Activated T-cell treated with anti-CD3 and anti-CD28 coated beads, Interleukin-2, amount 50 U/mL, for 24 hours (primary cell): Measurements from ENCODE around the gene RRN3.
"Not testable (repeated sequence)": the region's sequence is repeated elsewhere in the genome, so short reads cannot be mapped to it uniquely, and the experiment has no call there.

Source experiments
- DNase-seq: peaks from one replicate; pipeline ENCODE4 v3.0.0-alpha.2; 2020
- H3K27ac Mint-ChIP-seq: 2 replicates; pipeline ENCODE4 v1.8.0; 2020; ENCODE audit warnings: mild to moderate bottlenecking, mixed read lengths
- H3K27me3 Mint-ChIP-seq: 2 replicates; pipeline ENCODE4 v1.8.0; 2020; ENCODE audit warnings: mixed read lengths
- H3K36me3 Mint-ChIP-seq: 2 replicates; pipeline ENCODE4 v1.8.0; 2020; ENCODE audit warnings: low read depth, mixed read lengths
- H3K4me1 Mint-ChIP-seq: 2 replicates; pipeline ENCODE4 v1.8.0; 2020; ENCODE audit warnings: low read depth, mixed read lengths
- H3K4me3 Mint-ChIP-seq: 2 replicates; pipeline ENCODE4 v1.8.0; 2020; ENCODE audit warnings: mild to moderate bottlenecking, moderate library complexity, mixed read lengths
- H3K9me3 Mint-ChIP-seq: 2 replicates; pipeline ENCODE4 v1.8.0; 2020; ENCODE audit warnings: mixed read lengths

Gene RRN3

DNA sequence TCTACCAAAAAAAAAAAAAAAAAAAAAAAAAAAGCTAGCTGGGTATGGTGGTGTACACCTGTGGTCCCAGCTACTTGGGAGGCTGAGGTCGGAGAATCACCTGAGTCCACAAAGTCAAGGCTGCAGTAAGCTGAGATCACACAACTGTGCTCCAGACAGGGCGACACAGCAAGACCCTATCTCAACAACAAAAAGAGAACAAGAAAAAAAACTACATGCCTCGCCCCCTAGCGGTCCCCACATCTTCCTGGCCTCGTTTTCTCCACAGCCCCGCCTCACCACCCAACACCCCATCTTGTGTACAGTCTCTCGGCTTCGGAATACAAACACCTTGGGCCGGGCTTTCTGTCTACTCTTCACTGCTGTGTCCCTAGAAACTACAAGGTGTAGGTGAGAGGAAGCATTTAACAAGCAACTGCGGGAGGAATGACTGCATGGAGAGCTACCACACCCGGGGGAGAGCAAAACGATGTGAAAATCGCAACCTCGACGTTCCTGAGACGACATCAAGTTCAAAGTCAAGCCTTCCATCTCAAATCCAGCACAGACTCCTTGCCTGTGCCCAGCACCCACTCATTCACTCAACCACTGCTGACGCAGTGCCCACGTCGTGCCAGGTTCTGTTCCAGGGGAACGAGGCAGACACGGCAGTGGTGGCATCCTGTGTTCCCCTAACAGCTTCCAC lies 47.2 kb downstream of the RRN3 start:
- Mint-ChIP-seq H3K4me1 (peaks cover 8% of the 10 kb centered on the region), H3K36me3 (peaks cover 37% of the 10 kb centered on the region), H3K9me3 (no peaks in the 10 kb centered on the region), H3K27ac (peak overlapping the region; percentile 11), H3K27me3 (no peaks in the 10 kb centered on the region), H3K4me3 (no peak overlapping the region)
- no peak for DNase-seq

DNA sequence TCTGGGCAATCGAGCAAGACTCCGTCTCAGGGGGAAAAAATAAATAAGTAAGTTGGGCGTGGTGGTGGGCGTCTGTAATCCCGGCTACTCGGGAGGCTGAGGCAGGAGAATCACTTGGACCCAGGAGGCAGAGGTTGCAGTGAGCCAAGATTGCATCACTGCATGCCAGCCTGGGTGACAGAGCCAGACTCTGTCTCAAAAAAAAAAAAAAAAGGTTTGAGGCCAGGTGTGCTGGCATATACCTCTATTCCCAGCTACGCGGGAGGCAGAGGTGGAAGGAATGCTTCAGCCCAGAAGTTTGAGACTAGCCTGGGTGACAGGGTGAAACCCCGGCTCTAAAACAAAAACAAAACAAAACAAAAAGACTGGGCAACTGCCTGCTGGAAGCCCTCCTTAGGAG lies 48.8 kb downstream of the RRN3 start:
- H3K27ac Mint-ChIP-seq, H3K27me3 Mint-ChIP-seq, H3K4me1 Mint-ChIP-seq, H3K4me3 Mint-ChIP-seq, DNase-seq, H3K9me3 Mint-ChIP-seq: not testable (repeated sequence)
- H3K36me3 Mint-ChIP-seq: peaks cover 53% of the 10 kb centered on the region

DNA sequence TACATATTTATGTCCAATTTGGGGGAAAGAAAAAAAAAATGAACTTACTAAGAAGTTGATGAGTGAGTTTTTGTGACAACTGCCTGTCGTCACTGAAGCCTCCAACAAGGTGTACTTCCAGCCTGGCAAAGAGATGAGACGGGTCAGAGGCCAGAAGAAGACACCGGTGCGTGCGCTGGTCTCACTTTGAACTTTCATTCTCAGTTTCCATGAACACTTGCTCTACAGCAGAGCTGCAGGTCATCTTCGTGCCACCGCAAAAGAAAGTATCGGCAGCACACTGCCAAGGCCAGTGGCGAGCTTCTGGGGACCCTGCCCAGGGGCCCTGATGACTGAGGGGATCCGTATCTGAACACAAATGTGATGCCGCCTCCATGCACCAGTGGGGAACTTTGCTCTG lies 49.8 kb downstream of the RRN3 start:
- Mint-ChIP-seq H3K4me1 (no peaks in the 10 kb centered on the region), H3K27me3 (no peaks in the 10 kb centered on the region), H3K27ac (no peak overlapping the region), H3K4me3 (no peak overlapping the region), H3K36me3 (peaks cover 63% of the 10 kb centered on the region), H3K9me3 (no peaks in the 10 kb centered on the region)
- DNase-seq: no peak

DNA sequence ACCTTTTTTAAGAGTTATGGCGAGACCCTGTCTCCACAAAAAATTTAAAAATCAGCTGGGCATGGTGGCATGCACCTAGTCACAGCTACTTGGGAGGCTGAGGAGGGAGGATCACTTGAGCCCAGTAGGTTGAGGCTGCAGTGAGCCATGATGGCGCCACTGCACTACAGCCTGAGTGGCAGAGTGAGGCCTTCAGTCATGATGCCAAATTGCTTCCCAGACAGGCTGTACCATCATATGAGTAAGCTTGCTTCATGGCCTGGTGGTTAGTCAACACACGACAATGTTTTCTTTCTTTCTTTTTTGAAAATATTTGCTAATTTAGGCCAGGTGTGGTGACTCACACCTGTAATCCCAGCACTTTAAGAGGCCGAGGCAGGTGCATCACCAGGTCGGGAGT lies 50.7 kb downstream of the RRN3 start:
- H3K4me3 Mint-ChIP-seq: no peak overlapping the region
- no peaks in the 10 kb centered on the region for H3K9me3 Mint-ChIP-seq
- DNase-seq: no peak
- H3K27ac Mint-ChIP-seq: peak overlapping the region; percentile 26
- H3K36me3 Mint-ChIP-seq: peaks cover 72% of the 10 kb centered on the region
- no peaks in the 10 kb centered on the region for H3K27me3 Mint-ChIP-seq
- H3K4me1 Mint-ChIP-seq: no peaks in the 10 kb centered on the region

DNA sequence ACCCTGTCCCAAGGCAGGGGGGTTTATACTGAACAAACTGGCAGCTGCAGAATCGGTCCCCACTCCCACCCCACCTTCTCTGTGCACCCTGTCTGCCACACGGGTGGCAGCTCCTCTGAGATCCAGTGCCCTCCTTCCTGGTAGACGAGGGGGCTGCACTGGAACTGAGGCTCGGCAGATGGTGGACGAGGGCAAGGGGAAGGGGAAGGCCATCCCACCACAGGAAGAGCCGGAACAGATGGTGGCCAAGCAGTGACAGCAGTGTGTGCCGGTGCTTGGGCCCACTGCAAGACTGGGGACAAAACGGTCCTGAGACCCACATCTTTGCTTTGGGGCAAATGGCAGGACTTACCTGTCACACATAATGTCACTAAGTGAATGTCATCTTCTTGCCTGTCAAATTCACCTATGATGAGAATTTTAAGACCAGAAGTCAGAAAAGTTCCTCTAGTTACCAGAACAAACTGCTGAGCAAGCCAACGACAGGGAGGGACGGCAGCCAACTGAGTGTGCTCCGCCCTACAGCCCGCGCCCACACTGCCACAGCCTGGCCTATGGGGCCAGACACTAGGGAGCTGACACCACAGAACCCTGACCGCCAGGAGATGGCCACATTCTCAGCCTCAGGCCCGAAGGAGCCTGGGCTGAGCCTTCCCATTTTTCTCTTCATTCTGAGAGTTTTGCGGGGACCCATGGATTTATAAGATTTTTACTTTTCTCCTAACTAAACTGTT lies 52.6 kb downstream of the RRN3 start:
- no peaks in the 10 kb centered on the region for H3K27me3 Mint-ChIP-seq
- no peaks in the 10 kb centered on the region for H3K9me3 Mint-ChIP-seq
- H3K4me3 Mint-ChIP-seq: no peak overlapping the region
- H3K36me3 Mint-ChIP-seq: peaks cover 83% of the 10 kb centered on the region
- H3K27ac Mint-ChIP-seq: peak overlapping the region; percentile 66
- no peaks in the 10 kb centered on the region for H3K4me1 Mint-ChIP-seq
- DNase-seq: no peak

DNA sequence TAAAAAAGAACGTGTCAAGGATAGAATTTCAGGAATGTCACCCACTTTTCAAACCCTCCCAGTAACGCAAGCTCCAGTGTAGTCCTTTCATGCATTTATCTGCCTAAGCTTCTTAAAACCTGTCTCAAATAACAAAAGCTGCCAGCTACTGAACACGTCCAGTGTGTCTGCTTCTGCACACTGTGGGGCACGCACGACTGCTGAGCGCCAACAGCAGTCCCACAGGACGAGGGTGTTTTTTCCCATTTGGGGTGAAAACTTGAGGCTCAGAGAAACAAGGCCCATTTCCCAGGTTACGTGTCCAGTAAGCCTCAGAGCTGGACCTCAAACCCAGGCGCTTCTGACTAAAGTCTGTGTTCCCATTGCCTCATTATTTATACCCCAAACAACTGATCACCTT lies 55.4 kb downstream of the RRN3 start:
- H3K27ac Mint-ChIP-seq: peak overlapping the region; percentile 65
- H3K36me3 Mint-ChIP-seq: peaks cover 93% of the 10 kb centered on the region
- no peaks in the 10 kb centered on the region for H3K4me1 Mint-ChIP-seq
- no peak overlapping the region for H3K4me3 Mint-ChIP-seq
- no peaks in the 10 kb centered on the region for H3K27me3 Mint-ChIP-seq
- DNase-seq: no peak
- H3K9me3 Mint-ChIP-seq: no peaks in the 10 kb centered on the region

DNA sequence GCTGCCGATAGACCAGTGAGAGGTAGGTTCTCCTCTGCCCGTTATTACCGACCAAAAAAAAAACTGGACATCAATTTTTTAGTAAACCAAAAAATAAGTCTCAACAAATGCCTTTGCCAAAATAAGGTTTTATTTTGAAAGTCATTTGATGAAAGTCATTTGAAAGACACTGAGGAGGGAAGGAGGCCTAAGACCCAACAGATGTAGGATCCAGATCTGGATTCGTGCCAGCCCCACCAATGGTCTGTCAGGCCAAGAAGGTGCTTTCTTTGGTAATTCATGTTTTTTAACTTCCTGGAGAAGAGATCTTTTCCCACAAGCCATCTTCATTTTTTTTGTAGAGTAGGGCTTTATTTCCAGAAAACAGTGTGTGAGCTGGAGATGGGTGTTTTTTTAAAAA lies 56.3 kb downstream of the RRN3 start:
- peaks cover 97% of the 10 kb centered on the region for H3K36me3 Mint-ChIP-seq
- no peaks in the 10 kb centered on the region for H3K27me3 Mint-ChIP-seq
- H3K27ac Mint-ChIP-seq: peak overlapping the region; percentile 44
- DNase-seq: no peak
- no peaks in the 10 kb centered on the region for H3K9me3 Mint-ChIP-seq
- no peaks in the 10 kb centered on the region for H3K4me1 Mint-ChIP-seq
- no peak overlapping the region for H3K4me3 Mint-ChIP-seq

DNA sequence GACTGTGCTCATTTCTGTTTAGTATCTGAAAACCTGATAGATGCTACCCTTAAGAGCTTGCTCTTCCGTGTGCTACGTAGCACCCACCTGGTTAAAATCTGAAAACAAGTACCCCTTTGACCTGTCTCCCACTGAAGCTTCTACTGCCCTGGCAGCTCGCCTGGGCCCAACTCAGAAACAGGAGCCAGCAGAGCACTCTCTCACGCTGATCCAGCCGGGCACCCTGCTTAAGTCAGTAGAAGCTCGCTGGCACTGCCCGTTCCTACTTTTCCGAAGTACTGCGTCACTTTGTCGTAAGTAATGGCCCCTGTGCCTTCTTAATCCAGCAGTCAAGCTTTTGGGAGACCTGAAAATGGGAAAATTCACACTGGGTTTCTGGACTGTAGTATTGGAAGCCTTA lies 57.1 kb downstream of the RRN3 start:
- H3K4me1 Mint-ChIP-seq: peaks cover 4% of the 10 kb centered on the region
- no peaks in the 10 kb centered on the region for H3K9me3 Mint-ChIP-seq
- no peak overlapping the region for H3K27ac Mint-ChIP-seq
- H3K36me3 Mint-ChIP-seq: peaks cover 99% of the 10 kb centered on the region
- no peaks in the 10 kb centered on the region for H3K27me3 Mint-ChIP-seq
- H3K4me3 Mint-ChIP-seq: no peak overlapping the region
- DNase-seq: no peak

DNA sequence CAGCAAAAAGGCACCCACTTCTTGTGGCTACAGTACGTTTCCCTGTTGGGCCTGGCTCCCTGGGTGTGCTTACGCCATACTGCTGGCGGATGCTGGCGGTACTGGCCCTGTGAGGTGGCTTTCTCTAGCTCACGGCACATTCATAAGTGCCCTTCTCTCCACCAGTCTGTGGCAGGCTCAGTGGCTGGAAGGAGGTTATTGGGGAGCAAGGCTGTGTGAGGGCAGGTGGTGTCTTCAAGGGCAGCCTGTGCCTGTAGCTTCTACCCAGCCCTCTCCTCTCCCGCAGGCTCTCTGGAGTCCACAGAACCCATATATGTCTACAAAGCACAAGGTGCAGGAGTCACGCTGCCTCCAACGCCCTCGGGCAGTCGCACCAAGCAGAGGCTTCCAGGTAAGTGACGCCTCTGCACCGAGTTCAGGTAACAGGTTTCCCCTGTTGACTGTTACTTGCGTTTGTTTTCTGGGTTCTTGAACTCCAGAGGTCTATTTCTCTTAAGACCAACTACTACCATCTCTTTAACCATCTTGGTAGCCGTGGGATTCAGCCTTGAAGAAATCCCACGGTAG lies 58.8 kb downstream of the RRN3 start:
- no peaks in the 10 kb centered on the region for H3K9me3 Mint-ChIP-seq
- H3K4me3 Mint-ChIP-seq: no peak overlapping the region
- peaks cover 96% of the 10 kb centered on the region for H3K36me3 Mint-ChIP-seq
- no peaks in the 10 kb centered on the region for H3K27me3 Mint-ChIP-seq
- peaks cover 15% of the 10 kb centered on the region for H3K4me1 Mint-ChIP-seq
- H3K27ac Mint-ChIP-seq: no peak overlapping the region
- DNase-seq: peak; percentile 16

DNA sequence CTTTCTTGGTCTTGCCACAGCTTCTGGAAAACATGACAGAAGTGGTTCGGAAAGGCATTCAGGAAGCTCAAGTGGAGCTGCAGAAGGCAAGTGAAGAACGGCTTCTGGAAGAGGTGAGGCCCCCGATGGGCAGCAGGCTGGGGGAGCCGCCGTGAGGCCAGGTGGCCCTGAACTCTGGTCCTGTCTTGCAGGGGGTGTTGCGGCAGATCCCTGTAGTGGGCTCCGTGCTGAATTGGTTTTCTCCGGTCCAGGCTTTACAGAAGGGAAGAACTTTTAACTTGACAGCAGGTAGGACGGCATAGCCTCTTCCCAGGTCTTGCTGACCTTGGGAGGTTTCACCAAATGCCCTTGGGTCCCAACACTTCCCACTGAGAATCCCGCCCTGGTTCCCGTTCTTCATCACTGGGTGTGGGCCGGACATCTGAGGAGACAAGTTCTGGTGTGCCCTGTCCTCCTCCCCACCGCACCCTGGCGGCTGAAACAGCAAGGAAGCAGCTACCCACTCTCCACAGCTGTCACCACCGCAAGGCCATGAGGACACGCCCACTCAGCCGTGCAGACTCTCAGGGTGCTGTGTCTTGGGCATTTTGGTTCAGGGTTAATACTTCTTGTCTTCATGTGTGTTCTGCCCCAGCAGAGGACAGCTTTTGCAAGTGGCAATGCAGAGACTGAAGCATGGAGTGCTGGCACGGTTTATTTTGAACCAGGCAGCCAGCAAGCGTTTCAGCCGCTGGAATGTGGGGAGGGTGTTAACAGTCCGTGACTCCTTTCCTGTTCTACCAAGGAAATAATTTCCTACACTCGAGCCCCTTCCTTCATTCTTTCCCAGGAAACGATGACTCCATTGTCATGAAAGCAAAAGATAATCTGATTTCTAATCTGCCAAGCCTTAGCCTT lies 59.6 kb downstream of the RRN3 start:
- no peaks in the 10 kb centered on the region for H3K9me3 Mint-ChIP-seq
- peaks cover 92% of the 10 kb centered on the region for H3K36me3 Mint-ChIP-seq
- DNase-seq: peak; percentile 21
- peak overlapping the region; percentile 26 for H3K27ac Mint-ChIP-seq
- no peaks in the 10 kb centered on the region for H3K27me3 Mint-ChIP-seq
- H3K4me1 Mint-ChIP-seq: peaks cover 15% of the 10 kb centered on the region
- no peak overlapping the region for H3K4me3 Mint-ChIP-seq

DNA sequence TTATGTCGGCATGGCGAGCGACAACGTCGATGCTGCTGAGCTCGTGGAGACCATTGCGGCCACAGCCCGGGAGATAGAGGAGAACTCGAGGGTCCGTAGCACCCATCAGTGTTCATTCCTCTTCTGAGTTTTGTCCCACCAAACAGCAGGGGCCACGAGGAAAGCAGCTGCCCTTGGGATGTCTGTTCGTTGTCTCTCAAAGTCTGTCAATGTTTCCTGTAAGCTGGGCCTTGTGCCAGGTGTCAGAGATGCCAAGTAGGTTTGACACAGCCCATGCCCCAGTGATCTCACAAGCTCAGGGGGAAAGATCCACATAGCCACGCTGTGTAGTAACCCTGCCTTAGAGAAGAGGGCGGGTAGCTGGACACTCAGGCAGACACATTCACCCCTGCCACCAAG lies 60.8 kb downstream of the RRN3 start:
- no peaks in the 10 kb centered on the region for H3K27me3 Mint-ChIP-seq
- no peaks in the 10 kb centered on the region for H3K9me3 Mint-ChIP-seq
- no peak overlapping the region for H3K4me3 Mint-ChIP-seq
- DNase-seq: no peak
- H3K27ac Mint-ChIP-seq: peak overlapping the region; percentile 66
- peaks cover 91% of the 10 kb centered on the region for H3K36me3 Mint-ChIP-seq
- peaks cover 15% of the 10 kb centered on the region for H3K4me1 Mint-ChIP-seq

DNA sequence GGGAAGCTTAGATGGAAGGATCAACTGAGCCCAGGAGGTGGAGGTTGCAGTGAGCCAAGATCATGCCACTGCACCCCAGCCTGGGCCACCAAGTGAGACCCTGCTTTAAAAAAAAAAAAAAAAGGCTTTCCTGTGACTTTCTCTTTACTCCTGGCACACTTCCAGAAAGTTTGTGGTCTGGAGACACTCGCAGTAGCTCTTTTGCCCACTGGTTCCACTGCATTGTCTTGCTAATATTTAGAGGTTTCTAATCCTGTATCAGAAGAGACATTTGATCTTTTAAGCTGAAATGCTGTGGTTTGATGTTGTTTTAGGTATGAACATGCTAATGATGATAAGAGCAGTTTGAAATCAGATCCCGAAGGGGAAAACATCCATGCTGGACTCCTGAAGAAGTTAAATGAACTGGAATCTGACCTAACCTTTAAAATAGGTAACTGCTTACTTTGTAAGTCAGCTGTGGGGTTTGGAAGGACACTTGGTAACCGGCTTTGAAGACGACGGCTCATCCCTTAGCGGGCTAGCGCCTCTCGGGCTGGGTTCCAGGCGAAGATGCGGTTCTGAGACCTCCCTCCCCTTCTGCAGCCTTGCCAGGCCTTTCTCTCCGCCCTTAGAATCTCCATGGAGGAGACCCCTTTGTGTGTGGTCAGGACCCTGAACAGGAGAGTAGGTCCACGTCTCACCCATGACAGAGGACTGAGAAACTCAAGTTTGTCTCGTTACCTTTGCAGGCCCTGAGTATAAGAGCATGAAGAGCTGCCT lies 61.3 kb downstream of the RRN3 start:
- Mint-ChIP-seq H3K4me3 (no peak overlapping the region), H3K4me1 (peaks cover 15% of the 10 kb centered on the region), H3K36me3 (peaks cover 91% of the 10 kb centered on the region), H3K27ac (peak overlapping the region; percentile 66), H3K27me3 (no peaks in the 10 kb centered on the region), H3K9me3 (no peaks in the 10 kb centered on the region)
- peak; percentile 16 for DNase-seq

DNA sequence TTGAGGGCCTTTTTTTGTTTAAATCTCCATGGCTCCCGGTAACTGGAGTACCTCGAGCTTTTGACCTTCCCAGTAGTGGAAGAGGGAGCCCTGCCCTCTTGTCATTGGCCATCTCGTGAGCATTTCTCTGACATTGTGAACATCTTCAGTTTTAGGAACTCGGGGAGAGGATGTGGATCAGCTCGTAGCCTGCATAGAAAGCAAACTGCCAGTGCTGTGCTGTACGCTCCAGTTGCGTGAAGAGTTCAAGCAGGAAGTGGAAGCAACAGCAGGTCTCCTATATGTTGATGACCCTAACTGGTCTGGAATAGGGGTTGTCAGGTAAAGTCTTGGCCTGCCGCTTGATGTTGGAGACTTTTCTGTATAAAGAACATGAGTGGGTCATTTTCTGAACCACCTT lies 62.5 kb downstream of the RRN3 start:
- peak; percentile 11 for DNase-seq
- Mint-ChIP-seq H3K36me3 (peaks cover 91% of the 10 kb centered on the region), H3K9me3 (no peaks in the 10 kb centered on the region), H3K4me1 (peaks cover 15% of the 10 kb centered on the region), H3K27ac (peak overlapping the region; percentile 81), H3K27me3 (no peaks in the 10 kb centered on the region), H3K4me3 (no peak overlapping the region)

DNA sequence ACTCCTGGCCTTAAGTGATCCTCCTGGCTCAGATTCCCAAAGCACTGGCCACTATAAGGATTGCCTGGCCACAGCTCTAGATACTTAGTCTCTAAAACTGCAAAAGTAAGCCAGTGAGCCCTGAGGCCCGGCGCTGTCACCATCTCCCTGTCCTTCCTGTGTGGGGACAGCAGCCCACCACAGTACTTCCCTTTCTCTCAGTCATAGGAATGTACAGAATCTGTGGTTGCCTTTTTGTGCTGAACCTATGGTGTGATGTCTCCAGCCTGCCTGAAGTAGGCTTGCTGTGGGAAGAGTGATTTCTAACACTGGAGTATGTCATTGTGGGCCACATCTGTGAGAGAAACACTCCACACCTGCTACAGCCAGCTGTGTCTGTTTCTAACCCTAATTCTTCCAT lies 62.9 kb downstream of the RRN3 start:
- Mint-ChIP-seq H3K4me1 (peaks cover 15% of the 10 kb centered on the region), H3K36me3 (peaks cover 91% of the 10 kb centered on the region), H3K9me3 (no peaks in the 10 kb centered on the region), H3K4me3 (no peak overlapping the region), H3K27me3 (no peaks in the 10 kb centered on the region), H3K27ac (peak overlapping the region; percentile 81)
- peak; percentile 22 for DNase-seq
